HG03139 (cell line): ENCODE data around the gene ASB4.
A peak's percentile ranks its signal among the peaks of the same experiment; 100 is the strongest.

Source experiments
- ATAC-seq: cut with Tn5 transposase; IDR thresholded peaks from one replicate; pipeline ENCODE4 v1.9.1; 2021; ENCODE audit not compliant: unreplicated experiment

The ASB4 gene

GRCh38 chr7:95525503-95525902 lies 39.8 kb downstream of the ASB4 start:
- ATAC-seq = no peak

- ATAC-seq = no peak
Observed at GRCh38 chr7:95526128-95526738, 40.5 kb downstream of the ASB4 start.

GRCh38 chr7:95527033-95527775 lies 41.5 kb downstream of the ASB4 start:
- peak; percentile 47 for ATAC-seq

GRCh38 chr7:95527776-95528250 lies 42.1 kb downstream of the ASB4 start:
- ATAC-seq = no peak

- no peak for ATAC-seq
Observed at GRCh38 chr7:95529701-95530100, 44.0 kb downstream of the ASB4 start.

- ATAC-seq = no peak
Observed at GRCh38 chr7:95530881-95531280, 45.1 kb downstream of the ASB4 start.

DNA sequence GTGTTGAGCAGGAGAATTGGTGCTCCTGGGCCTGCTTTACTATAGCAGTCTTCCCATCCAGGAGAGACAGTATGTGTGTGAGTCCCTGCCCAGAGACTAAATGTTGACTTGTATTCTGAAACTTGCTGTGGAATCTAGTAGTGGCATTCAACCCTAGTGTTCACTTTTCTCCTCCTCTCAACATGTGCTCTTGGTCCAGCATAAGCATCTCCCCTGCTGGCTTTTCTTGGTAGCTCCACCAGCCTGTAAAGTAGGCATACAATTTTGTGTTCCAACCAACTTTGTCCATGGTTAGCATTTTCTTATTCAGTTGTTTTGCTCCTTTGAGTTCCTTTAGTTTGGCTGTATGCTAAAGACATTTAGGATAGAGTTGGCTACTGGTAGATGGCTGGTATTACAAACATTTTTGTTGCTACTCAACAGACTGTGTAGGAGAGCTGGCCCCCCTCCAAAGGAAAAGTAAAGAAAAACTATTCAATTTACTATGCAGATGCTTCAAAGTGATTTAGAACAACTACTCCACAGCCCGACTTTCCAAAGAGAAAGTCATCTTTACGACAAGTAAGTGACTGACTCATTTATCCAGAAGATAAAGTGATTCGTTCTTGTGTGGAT lies 46.0 kb downstream of the ASB4 start:
- no peak for ATAC-seq

GRCh38 chr7:95534796-95535195 lies 49.1 kb downstream of the ASB4 start:
- ATAC-seq = no peak

DNA sequence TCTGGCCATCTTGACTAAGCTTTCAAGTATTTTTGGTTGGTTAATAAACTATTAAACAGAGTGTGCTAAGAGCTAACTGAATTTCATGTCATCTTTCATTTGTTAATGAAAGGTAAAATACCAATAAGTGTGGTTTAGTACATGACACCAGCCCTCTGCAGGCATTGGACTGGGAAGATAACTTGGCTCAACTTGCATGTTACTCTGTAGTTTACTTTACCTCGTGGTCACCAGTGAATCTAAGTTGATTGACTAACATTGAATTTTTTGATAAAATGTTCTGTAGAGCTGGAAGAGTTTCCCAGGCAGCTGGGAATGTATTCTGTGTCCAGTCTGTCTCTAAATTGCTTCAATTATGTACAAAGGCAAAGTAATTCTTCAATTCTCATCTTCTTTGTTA lies 49.9 kb downstream of the ASB4 start:
- ATAC-seq = no peak

DNA sequence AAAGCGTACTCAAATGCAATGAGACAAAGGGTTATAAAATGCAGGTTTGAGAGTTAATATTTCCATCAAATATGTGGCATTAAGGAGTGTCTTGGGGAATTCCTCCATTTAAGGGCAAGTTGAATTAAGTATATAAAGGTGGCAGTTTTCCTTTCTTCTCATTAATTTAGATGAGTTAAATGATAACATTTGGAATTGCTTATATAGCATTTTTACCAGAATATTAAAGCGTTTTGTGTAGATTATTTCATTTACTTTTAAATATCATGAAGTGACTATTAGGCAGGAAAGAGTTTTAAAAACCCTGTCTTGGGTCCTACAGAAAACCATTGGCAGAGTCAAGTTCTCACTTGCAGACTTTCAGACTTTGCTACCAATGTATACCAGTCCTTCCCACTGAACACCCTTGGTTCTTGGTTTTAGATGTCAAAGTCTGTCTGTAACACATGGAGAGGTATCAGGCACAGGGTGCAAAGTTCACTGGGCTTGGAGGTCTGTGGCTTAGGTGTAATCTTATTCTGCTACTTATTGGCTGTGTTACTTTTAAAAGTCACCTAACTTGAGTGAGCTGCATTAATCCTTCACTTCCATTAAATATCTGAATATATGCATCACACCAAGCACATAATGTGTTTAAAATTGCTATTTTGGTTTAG lies 51.0 kb downstream of the ASB4 start:
- ATAC-seq = no peak

- ATAC-seq = no peak
Observed at GRCh38 chr7:95537468-95537867, 51.7 kb downstream of the ASB4 start.

GRCh38 chr7:95539426-95539825 lies 53.7 kb downstream of the ASB4 start:
- ATAC-seq = no peak

- no peak for ATAC-seq
Observed at GRCh38 chr7:95540366-95540765, 54.6 kb downstream of the ASB4 start.

DNA sequence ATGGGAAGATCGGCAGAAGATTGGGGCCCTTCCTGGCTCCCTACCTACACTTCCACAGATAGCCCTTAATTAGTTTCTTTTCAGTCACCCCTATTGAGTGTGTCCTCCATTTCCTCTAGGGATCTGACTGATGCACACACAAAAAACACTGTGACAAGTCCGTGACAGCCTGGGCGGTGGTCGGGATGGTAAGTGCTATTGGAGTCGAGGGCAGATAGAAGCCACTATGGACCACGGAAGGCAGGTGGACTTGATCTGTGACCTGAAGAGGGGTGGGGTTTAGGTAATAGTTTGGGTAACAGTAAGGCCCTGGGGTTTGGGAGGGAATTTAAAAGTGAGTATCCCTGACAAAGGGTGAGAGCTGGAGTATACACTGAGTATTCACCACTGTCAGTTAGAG lies 57.6 kb downstream of the ASB4 start:
- no peak for ATAC-seq

DNA sequence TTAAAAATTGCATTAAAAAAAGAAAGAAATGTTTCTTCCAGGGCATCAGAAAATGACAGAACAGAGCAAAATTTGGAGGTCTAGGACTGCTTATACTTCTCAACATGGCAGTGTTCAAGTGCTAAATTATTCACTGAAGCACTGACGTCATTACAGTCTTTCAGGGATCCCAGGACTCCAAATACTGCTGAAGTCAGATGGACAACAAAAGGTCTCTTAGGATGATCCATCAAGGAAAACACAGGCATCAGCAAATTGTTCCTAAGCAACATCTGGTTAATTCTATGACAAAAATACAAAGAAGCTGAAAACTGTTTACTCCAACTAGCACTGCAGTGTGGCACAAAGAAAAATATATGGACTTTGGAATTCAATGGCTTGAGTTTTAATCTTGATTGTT lies 58.4 kb downstream of the ASB4 start:
- no peak for ATAC-seq

GRCh38 chr7:95545007-95545615 lies 59.4 kb downstream of the ASB4 start:
- ATAC-seq = no peak

DNA sequence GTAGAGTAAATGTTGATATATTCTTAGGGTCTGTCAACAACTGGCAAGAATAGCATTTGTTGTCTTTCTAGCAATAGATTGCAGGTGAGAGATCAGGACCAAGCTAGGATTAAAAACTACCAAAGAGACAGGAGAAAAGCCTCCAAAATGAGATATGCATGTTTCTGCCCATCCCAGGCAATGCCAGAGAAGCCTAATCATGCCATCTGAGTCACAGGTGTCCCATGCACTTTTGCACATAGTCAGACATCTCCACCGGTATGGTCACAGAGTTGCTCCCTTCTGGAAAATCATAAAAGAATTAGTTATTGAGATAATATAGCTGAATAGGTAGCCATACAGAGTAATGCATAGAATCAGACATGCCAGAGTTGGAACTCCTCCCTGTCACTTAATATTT lies 59.9 kb downstream of the ASB4 start:
- no peak for ATAC-seq

DNA sequence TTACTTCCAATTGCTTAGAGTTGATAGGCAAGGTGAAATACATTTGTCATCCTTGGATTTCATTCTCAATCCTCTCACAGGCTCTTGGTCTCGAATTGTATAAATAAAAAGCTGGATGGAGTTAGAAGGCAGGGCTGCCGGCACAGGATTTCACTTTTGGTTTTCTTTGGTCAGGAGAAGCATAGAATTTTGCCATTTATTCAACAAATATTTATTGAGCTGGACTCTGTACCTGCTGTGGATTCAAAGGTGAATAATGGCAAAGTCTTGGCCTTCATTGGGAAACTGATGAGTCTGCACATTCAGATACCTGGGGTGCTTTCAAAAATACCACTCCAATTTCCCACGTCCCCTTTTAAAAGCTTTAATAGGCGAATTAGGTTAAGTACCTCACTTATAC lies 60.9 kb downstream of the ASB4 start:
- ATAC-seq = no peak

DNA sequence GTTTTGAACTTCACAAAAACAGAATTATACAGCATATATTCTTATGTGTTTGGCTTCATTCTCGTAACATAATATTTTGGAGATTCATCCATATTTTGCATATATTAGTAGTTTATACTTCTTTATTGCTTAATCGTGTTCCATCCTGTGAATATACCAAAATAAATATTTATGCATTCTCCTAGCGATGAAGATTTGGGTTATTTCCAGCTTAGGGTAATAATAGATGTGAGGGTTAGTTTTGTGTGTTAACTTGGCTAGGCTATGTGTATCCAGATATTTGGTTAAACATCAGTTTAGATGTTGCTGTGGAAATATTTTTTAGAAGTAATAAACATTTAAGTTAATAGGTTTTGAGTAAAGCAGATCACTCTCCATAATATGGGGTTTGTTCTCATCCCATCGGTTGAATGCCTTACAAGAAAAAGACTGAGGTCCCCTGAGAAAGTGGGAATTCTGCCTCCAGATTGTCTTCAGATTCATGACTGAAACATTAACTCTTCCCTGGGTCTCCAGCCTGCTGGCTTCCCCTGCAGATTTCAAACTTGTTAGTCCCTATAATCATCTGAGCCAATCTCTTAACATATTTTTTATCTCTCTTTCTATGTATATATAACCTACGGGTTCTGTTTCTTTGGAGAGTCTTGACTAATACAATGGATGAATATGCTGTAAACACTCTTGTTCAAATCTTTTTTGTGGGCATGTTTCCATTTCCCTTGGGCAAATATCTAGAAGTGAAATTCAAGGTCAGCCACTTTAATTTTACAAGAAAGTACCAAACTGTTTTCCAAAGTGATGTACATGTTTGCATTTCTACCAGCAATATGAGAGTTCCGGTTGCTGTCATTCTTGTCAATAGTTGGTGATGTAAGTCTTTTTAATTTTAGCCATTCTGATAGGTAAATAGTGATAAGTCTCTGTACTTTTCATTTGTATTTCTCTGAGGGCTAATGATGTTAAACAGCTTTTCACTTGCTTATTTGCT lies 61.9 kb downstream of the ASB4 start:
- ATAC-seq = no peak
